ENCODE results near the gene DDIT4. TPM values are rescaled to one million over a fixed set of nuclear protein-coding genes. Genes with fewer than 3 reads are reported as not detected.

DDIT4 gene
- total RNA-seq, 1 experiment from 2014 or later = 20.7 TPM

DNA sequence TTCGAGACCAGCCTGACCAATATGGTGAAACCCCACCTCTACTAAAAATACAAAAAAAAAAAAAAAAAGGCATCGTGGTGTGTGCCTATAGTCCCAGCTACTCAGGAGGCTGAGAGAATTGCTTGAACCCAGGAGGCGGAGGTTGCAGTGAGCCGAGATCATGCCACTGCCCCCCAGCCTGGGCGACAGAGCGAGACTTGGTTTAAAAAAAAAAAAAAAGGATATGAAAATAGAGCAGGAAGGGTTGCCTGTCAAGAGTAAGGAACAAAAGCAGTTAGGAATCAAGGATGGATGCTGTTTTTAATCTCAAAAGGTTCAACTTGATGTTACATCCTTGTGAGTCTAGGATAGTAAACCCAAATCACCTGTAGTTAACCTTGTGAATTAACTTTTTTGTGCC lies 45.9 kb upstream of the DDIT4 start:
- intact Hi-C loops (cut with micrococcal nuclease; ENCODE audit: unreplicated experiment) = loop anchor here (10.0 kb wide), 2 partner anchors 97 to 273 kb away; no protein-coding TSS in a partner anchor
- H3K27ac ChIP-seq (ENCODE audit: low read depth, low read length, poor library complexity, severe bottlenecking) = no peak overlapping the region
- H3K4me1 ChIP-seq (ENCODE audit: insufficient read depth, low read length, poor library complexity, severe bottlenecking) = peaks cover 34% of the 10 kb centered on the region
- no peak for DNase-seq (ENCODE audit: low spot score)
- ChIA-PET CTCF (no interaction called here), POLR2A (ENCODE audit: low non-redundant PET) (no interaction called here)
- H3K27me3 ChIP-seq (replicated peaks; ENCODE audit: insufficient read depth, low read depth, low read length, poor library complexity) = no peaks in the 10 kb centered on the region
- peaks cover 6% of the 10 kb centered on the region for H3K36me3 ChIP-seq (ENCODE audit: insufficient read depth, low read length, poor library complexity, severe bottlenecking)
- TF ChIP-seq, protein P1, sequence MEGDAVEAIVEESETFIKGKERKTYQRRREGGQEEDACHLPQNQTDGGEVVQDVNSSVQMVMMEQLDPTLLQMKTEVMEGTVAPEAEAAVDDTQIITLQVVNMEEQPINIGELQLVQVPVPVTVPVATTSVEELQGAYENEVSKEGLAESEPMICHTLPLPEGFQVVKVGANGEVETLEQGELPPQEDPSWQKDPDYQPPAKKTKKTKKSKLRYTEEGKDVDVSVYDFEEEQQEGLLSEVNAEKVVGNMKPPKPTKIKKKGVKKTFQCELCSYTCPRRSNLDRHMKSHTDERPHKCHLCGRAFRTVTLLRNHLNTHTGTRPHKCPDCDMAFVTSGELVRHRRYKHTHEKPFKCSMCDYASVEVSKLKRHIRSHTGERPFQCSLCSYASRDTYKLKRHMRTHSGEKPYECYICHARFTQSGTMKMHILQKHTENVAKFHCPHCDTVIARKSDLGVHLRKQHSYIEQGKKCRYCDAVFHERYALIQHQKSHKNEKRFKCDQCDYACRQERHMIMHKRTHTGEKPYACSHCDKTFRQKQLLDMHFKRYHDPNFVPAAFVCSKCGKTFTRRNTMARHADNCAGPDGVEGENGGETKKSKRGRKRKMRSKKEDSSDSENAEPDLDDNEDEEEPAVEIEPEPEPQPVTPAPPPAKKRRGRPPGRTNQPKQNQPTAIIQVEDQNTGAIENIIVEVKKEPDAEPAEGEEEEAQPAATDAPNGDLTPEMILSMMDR (conservative IDR thresholded peaks at IDR 0.05; ENCODE audit: low read depth, low read length) = no peak
- TF ChIP-seq EZH2 (IDR thresholded peaks at IDR 0.05; ENCODE audit: borderline replicate concordance, low read depth, low read length, poor library complexity, severe bottlenecking) = no peak
- H3K9me3 ChIP-seq (ENCODE audit: low read depth, low read length, poor library complexity, severe bottlenecking) = no peaks in the 10 kb centered on the region
- no TSS peak for BruUV-seq (replicated peaks)
- no peak overlapping the region for H3K4me3 ChIP-seq (ENCODE audit: low read depth, low read length, poor library complexity, severe bottlenecking)

DNA sequence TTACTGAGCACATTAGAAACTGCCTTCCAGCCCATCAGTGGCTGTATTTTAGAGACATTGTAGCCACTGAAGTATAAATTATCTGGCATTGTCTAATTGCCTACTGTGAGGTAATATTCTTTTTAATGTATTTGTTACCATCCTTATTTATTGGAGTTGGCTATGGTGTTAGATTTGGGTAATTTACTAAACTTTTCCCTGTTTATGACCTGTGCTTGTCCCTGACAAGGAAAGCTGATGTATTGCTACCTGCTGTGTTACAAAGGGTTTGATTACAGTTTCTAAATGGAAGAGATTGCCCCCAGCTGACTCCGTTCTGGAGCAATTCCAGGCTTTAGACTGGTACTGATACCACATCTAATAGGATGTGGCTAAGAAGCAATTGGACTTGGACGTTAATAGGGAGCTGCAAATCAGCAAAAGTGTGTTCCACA lies 45.4 kb upstream of the DDIT4 start:
- H3K9me3 ChIP-seq (ENCODE audit: low read depth, low read length, poor library complexity, severe bottlenecking) = no peaks in the 10 kb centered on the region
- H3K27ac ChIP-seq (ENCODE audit: low read depth, low read length, poor library complexity, severe bottlenecking) = no peak overlapping the region
- no peak overlapping the region for H3K4me3 ChIP-seq (ENCODE audit: low read depth, low read length, poor library complexity, severe bottlenecking)
- no peak for DNase-seq (ENCODE audit: low spot score)
- POLR2A ChIA-PET (ENCODE audit: low non-redundant PET) = interaction anchor here (0.6 kb wide), 1 partner anchor 489 kb away, joined by 3 read pairs; no protein-coding TSS in a partner anchor
- no peaks in the 10 kb centered on the region for H3K27me3 ChIP-seq (replicated peaks; ENCODE audit: insufficient read depth, low read depth, low read length, poor library complexity)
- CTCF ChIA-PET = interaction anchor here (0.6 kb wide), 1 partner anchor 303 kb away, joined by 12 read pairs; no protein-coding TSS in a partner anchor
- peaks cover 29% of the 10 kb centered on the region for H3K4me1 ChIP-seq (ENCODE audit: insufficient read depth, low read length, poor library complexity, severe bottlenecking)
- TF ChIP-seq, protein P1 (conservative IDR thresholded peaks at IDR 0.05; ENCODE audit: low read depth, low read length) = no peak
- no peak for TF ChIP-seq EZH2 (IDR thresholded peaks at IDR 0.05; ENCODE audit: borderline replicate concordance, low read depth, low read length, poor library complexity, severe bottlenecking)
- intact Hi-C loops (cut with micrococcal nuclease; ENCODE audit: unreplicated experiment) = loop anchor here (10.0 kb wide), 2 partner anchors 96 to 274 kb away; no protein-coding TSS in a partner anchor
- BruUV-seq (replicated peaks) = no TSS peak
- H3K36me3 ChIP-seq (ENCODE audit: insufficient read depth, low read length, poor library complexity, severe bottlenecking) = peaks cover 12% of the 10 kb centered on the region

DNA sequence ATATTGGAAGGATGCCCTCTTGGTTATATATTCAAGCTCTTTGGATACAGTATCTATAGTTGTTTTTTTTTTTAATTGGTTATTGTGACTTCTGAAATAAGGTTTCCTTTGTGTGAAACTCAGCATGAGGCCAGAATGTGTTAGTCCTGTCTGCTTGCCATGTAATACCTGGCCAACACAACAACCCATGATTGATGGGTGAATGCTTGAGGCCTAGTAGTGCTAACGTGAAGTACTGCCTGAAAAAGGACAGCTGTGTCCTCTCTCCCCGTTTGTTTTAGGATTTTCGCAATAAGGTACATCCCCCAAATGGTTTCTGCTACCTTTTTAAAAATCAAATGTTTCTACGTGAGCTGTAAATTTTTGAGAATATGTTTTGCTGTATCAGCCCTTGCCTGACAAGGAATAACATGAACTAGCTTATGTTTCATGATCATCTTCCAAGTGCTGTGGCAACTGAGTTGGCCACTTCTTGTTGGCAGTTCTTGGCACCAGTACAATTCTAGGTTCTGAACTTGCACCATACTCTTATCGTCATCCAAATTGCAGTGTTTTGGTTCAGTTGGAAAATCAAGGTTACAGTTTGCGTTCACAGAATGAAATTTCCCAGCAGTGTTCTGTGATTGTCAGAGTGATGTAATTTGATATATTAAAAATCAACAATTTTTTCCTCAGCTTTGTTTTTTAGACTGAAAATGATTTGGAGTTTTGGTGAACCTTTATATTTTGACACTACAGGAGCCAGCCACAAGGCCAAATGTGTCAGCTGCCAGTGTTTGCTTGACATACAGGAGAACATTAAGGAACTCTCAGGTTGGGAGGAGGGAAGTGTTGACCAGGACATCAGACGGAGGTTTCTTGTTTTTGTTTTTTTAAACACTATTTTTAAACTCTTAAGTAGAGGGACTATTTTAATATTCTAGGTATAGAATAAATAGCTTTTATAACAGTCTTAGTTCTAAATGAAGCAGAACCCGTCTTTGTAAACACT lies 44.2 kb upstream of the DDIT4 start:
- H3K27me3 ChIP-seq (replicated peaks; ENCODE audit: insufficient read depth, low read depth, low read length, poor library complexity) = no peaks in the 10 kb centered on the region
- peaks cover 24% of the 10 kb centered on the region for H3K36me3 ChIP-seq (ENCODE audit: insufficient read depth, low read length, poor library complexity, severe bottlenecking)
- H3K9me3 ChIP-seq (ENCODE audit: low read depth, low read length, poor library complexity, severe bottlenecking) = no peaks in the 10 kb centered on the region
- CTCF ChIA-PET = interaction anchor here (0.6 kb wide), 1 partner anchor 167 kb away, joined by 4 read pairs; no protein-coding TSS in a partner anchor
- no TSS peak for BruUV-seq (replicated peaks)
- TF ChIP-seq EZH2 (IDR thresholded peaks at IDR 0.05; ENCODE audit: borderline replicate concordance, low read depth, low read length, poor library complexity, severe bottlenecking) = no peak
- TF ChIP-seq, protein P1 (conservative IDR thresholded peaks at IDR 0.05; ENCODE audit: low read depth, low read length) = no peak
- POLR2A ChIA-PET (ENCODE audit: low non-redundant PET) = no interaction called here
- H3K4me3 ChIP-seq (ENCODE audit: low read depth, low read length, poor library complexity, severe bottlenecking) = no peak overlapping the region
- peaks cover 22% of the 10 kb centered on the region for H3K4me1 ChIP-seq (ENCODE audit: insufficient read depth, low read length, poor library complexity, severe bottlenecking)
- intact Hi-C loops (cut with micrococcal nuclease; ENCODE audit: unreplicated experiment) = loop anchor here (10.0 kb wide), 2 partner anchors 95 to 275 kb away; no protein-coding TSS in a partner anchor
- H3K27ac ChIP-seq (ENCODE audit: low read depth, low read length, poor library complexity, severe bottlenecking) = peak overlapping the region; percentile 7
- DNase-seq (ENCODE audit: low spot score) = no peak

Measured in A673 (cell line).